ENCODE data around the gene APPL2. TPM values are rescaled to one million over a fixed set of nuclear protein-coding genes. Genes with fewer than 3 reads are reported as not detected.

APPL2 gene
- total and polyA plus RNA-seq, 2 of the 13 experiments (the other 11 are each of a cell fraction or from before 2014, with no cell fraction given) = 9.9 to 11.1 TPM

GRCh38 chr12:105212438-105212837, 23.5 kb downstream of the APPL2 start:
- no peak for DNase-seq (ENCODE audit: low spot score)
- Histone ChIP-seq H3K79me2 (ENCODE audit: insufficient read depth, low read length) (no peaks in the 10 kb centered on the region), H3K4me3 (replicated peaks in 1 of 3; ENCODE audit: insufficient read depth in 1 of 3, low read depth in 2 of 3, low read length in 3 of 3) (no peak overlapping the region), H3K9me3 (ENCODE audit: low read length) (no peaks in the 10 kb centered on the region), H2AFZ (ENCODE audit: low read length) (no peak overlapping the region), H3K4me1 (ENCODE audit: insufficient read depth, low read length) (peaks cover 14% of the 10 kb centered on the region), H3K4me2 (ENCODE audit: low read depth, low read length) (no peak overlapping the region), H3K9ac (ENCODE audit: insufficient read depth, low read depth, low read length) (no peak overlapping the region), H3K36me3 (replicated peaks in 1 of 2; ENCODE audit: control insufficient read depth in 1 of 2, insufficient read depth in 2 of 2, low read length in 2 of 2) (peaks cover 6 to 26% of the 10 kb centered on the region in 2 experiments; a peak in 4 of 5 replicates), H4K20me1 (ENCODE audit: insufficient read depth, low read length) (no peaks in the 10 kb centered on the region), H3K27ac (ENCODE audit: extremely low read length, insufficient read depth, low read length) (no peak overlapping the region), H3K27me3 (ENCODE audit: control insufficient read depth in 1 of 2, insufficient read depth in 2 of 2, low read length in 2 of 2) (no peaks in the 10 kb centered on the region)
- WGBS (ENCODE audit: low lambda C conversion rate) = 92% methylated on average over 6 of the region's 6 CpGs
- POLR2A ChIA-PET = no interaction called here
- in situ Hi-C loops (cut with HindIII; ENCODE audit: extremely low pct_ligation_motif_present, low pct_unique_long_range_greater_than_20kb) (no loop called here), intact Hi-C loops (cut with micrococcal nuclease; ENCODE audit: unreplicated experiment) (no loop called here)
- TF ChIP-seq RBFOX2 (IDR thresholded peaks at IDR 0.05; ENCODE audit: low read depth, low read length) (no peak), ZNF747 (CRISPR knock-in tag; IDR thresholded peaks at IDR 0.05; ENCODE audit: borderline replicate concordance) (no peak), FOSL2 (CRISPR knock-in tag; IDR thresholded peaks at IDR 0.05) (no peak), MTA1 (CRISPR knock-in tag; IDR thresholded peaks at IDR 0.05; ENCODE audit: borderline replicate concordance) (no peak), ZBTB38 (CRISPR knock-in tag; IDR thresholded peaks at IDR 0.05) (no peak), AGO1 (IDR thresholded peaks at IDR 0.05; ENCODE audit: low read depth, low read length, poor library complexity, severe bottlenecking) (no peak), NFKB2 (CRISPR knock-in tag; IDR thresholded peaks at IDR 0.05; ENCODE audit: borderline replicate concordance) (no peak), THAP9 (CRISPR knock-in tag; IDR thresholded peaks at IDR 0.05; ENCODE audit: borderline replicate concordance) (no peak), ZNF557 (CRISPR knock-in tag; IDR thresholded peaks at IDR 0.05) (no peak), SOX13 (IDR thresholded peaks at IDR 0.05) (no peak), SOX13 (CRISPR knock-in tag; conservative IDR thresholded peaks at IDR 0.05 in 1 of 2, IDR thresholded peaks at IDR 0.05 in 1 of 2) (no peak), REL (CRISPR knock-in tag; conservative IDR thresholded peaks at IDR 0.05) (no peak), CHD2 (IDR thresholded peaks at IDR 0.05; ENCODE audit: low read depth, low read length) (no peak), FOXP1 (IDR thresholded peaks at IDR 0.05) (no peak), FOXP1 (CRISPR knock-in tag; IDR thresholded peaks at IDR 0.05) (no peak), XRCC5 (optimal IDR thresholded peaks at IDR 0.05; ENCODE audit: low read length) (no peak), ATF2 (CRISPR knock-in tag; IDR thresholded peaks at IDR 0.05) (no peak)
- TF ChIP-seq, protein P1, sequence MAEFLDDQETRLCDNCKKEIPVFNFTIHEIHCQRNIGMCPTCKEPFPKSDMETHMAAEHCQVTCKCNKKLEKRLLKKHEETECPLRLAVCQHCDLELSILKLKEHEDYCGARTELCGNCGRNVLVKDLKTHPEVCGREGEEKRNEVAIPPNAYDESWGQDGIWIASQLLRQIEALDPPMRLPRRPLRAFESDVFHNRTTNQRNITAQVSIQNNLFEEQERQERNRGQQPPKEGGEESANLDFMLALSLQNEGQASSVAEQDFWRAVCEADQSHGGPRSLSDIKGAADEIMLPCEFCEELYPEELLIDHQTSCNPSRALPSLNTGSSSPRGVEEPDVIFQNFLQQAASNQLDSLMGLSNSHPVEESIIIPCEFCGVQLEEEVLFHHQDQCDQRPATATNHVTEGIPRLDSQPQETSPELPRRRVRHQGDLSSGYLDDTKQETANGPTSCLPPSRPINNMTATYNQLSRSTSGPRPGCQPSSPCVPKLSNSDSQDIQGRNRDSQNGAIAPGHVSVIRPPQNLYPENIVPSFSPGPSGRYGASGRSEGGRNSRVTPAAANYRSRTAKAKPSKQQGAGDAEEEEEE (CRISPR knock-in tag; IDR thresholded peaks at IDR 0.05; ENCODE audit: borderline replicate concordance) = no peak
- no TSS peak for BruUV-seq (replicated peaks)
- CTCF ChIA-PET (ENCODE audit: low intra/inter-chr PET ratio, low total read pairs) = no interaction called here
- FAIRE-seq = no peak
- ATAC-seq = no peak
